Measurements from ENCODE around the gene HDAC5. TPM values are rescaled to one million over a fixed set of nuclear protein-coding genes. Genes with fewer than 3 reads are reported as not detected.

Gene HDAC5
- total RNA-seq: 100 to 1,000 TPM in 1 of 4 donors, 10 to 100 TPM in 3; 45.3 to 182 (median 70.8) TPM

GRCh38 chr17:44123356-44124117 lies at the start of gene HDAC5:
Gene HDAC5 (minus strand): TSS chr17:44123641. CDS start chr17:44117515, 6,126 bp downstream.
- in situ Hi-C loops (cut with MboI; ENCODE audit: low pct_ligation_motif_present in 1 of 4, low pct_unique_long_range_greater_than_20kb in 1 of 4, low sequenced_read_pairs in 3 of 4): no loop called here
- H3K4me1 ChIP-seq: peaks cover 14 to 31% (median 25%) of the 10 kb centered on the region in 4 donors

DNA sequence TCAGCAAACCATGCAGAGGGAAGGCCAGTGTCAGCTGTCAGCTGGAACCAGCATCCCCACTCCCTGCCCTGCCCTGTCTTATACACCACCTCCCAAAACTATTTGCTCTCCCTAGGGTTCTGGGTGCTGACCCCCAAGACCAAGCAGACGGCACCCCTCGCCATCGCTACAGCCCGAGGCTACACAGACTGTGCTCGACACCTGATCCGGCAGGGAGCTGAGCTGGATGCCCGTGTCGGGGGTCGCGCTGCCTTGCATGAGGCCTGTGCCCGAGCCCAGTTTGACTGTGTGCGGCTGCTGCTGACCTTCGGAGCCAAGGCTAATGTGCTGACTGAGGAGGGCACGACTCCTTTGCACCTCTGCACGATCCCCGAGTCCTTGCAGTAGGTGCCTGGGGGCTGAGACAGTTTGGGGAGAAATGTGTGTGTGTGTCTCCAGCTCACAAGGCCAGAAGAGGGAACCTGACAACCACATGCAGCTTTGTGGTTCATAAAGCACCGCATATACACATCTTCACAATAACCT lies 48.6 kb upstream of the HDAC5 start:
- Histone ChIP-seq H3K27me3 (no peaks in the 10 kb centered on the region), H3K4me3 (no peak overlapping the region), H3K4me1 (peaks cover 0 to 11% (median 7%) of the 10 kb centered on the region in 4 donors), H3K27ac (no peak overlapping the region), H3K36me3 (peaks cover 0 to 5% (median 0%) of the 10 kb centered on the region in 4 donors), H3K9me3 (no peaks in the 10 kb centered on the region)
- intact Hi-C loops (cut with DNase I; ENCODE audit: low total_unique reads) (no loop called here), in situ Hi-C loops (cut with MboI; ENCODE audit: low pct_ligation_motif_present in 1 of 4, low pct_unique_long_range_greater_than_20kb in 1 of 4, low sequenced_read_pairs in 3 of 4) (loop anchor here in 2 of 4 donors (25.0 kb wide), 2 partner anchors 110 to 235 kb away; partner anchors contain the start of genes G6PC3 (in 1 of the 2), LSM12 (in 1 of the 2) and PPY (in 1 of the 2))
- DNase-seq: no peak
- TF ChIP-seq POLR2A (IDR thresholded peaks at IDR 0.05) (no peak), CTCF (IDR thresholded peaks at IDR 0.05) (no peak), EP300 (IDR thresholded peaks at IDR 0.05; ENCODE audit: low read depth) (no peak), POLR2AphosphoS5 (IDR thresholded peaks at IDR 0.05) (no peak)
- WGBS, 2 donors (ENCODE audit: low coverage in 1 of 2): 60 to 88% methylated on average over 2 to 15 of the region's 17 CpGs

More at GRCh38 chr17:44123356-44124117, at the start of gene HDAC5:
- Histone ChIP-seq H3K27ac (peak within 1 kb of the TSS; percentile 92 to 97 (median 92)), H3K27me3 (no peaks in the 10 kb centered on the region), H3K36me3 (no peaks in the 10 kb centered on the region), H3K4me3 (peak within 1 kb of the TSS; percentile 76 to 89 (median 86)), H3K9me3 (no peaks in the 10 kb centered on the region)
- 1% methylated on average over 28 of the region's 78 CpGs; no CpG with 5 or more reads in 1 of the 2 donors for WGBS, 2 donors (ENCODE audit: low coverage in 1 of 2)
- intact Hi-C loops (cut with DNase I; ENCODE audit: low total_unique reads): no loop called here
- no peak for TF ChIP-seq EP300 (IDR thresholded peaks at IDR 0.05; ENCODE audit: low read depth)
- TF ChIP-seq POLR2A (IDR thresholded peaks at IDR 0.05): no peak
- peak; percentile 63 to 74 (median 67) for TF ChIP-seq POLR2AphosphoS5 (IDR thresholded peaks at IDR 0.05)
- peak; percentile 50 to 73 (median 59) for TF ChIP-seq CTCF (IDR thresholded peaks at IDR 0.05)
- DNase-seq: peak; percentile 96

DNA sequence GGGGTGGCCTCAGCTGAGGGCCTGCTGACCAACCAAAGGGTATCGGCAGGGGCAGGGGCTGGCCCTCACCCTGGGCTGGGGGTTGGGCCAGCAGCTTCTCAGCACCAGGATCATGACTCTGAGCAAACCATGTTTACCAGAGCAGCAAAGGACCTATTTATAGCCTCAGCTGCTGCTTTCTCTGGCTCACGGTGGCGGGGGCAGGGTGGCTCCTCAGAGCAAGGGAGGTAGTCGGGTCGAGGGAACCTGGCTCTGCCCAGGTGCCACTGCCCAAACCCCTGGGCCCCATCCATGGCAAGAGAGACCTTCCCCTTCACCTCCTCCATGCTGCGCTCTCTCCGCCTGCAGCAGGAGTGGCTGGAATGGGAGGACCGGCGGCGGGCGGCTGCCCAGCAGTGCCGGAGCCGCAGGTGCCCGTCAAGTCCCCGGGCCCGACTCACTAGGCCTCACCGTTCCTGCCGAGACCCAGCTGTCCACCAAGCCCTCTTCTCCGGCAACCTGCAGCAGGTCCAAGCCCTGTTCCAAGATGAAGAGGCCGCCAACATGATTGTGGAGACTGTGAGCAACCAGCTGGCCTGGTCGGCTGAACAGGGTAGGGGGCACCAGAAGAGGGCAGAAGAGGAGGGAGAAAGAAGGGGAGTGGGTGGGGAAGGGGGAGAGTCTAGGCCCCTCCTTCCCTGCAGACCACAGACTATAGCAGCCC lies 47.2 kb upstream of the HDAC5 start, which contains the start of gene ASB16:
Gene ASB16 (plus strand): TSS at position 206 of the 703 bp plus-strand sequence. CDS start 86 bp downstream, at position 292.
- intact Hi-C loops (cut with DNase I; ENCODE audit: low total_unique reads) (no loop called here), in situ Hi-C loops (cut with MboI; ENCODE audit: low pct_ligation_motif_present in 1 of 4, low pct_unique_long_range_greater_than_20kb in 1 of 4, low sequenced_read_pairs in 3 of 4) (loop anchor here in 2 of 4 donors (25.0 kb wide), 2 partner anchors 108 to 233 kb away; partner anchors contain the start of genes G6PC3 (in 1 of the 2), LSM12 (in 1 of the 2) and PPY (in 1 of the 2))
- no peak for TF ChIP-seq EP300 (IDR thresholded peaks at IDR 0.05; ENCODE audit: low read depth)
- TF ChIP-seq CTCF (IDR thresholded peaks at IDR 0.05): no peak
- no peak for TF ChIP-seq POLR2A (IDR thresholded peaks at IDR 0.05)
- TF ChIP-seq POLR2AphosphoS5 (IDR thresholded peaks at IDR 0.05): no peak
- H3K4me3 ChIP-seq: peak within 1 kb of the TSS in 1 of 4 donors; percentile 30
- H3K27me3 ChIP-seq: no peaks in the 10 kb centered on the region
- no peaks in the 10 kb centered on the region for H3K36me3 ChIP-seq
- no peaks in the 10 kb centered on the region for H3K9me3 ChIP-seq
- H3K4me1 ChIP-seq: peaks cover 0 to 11% (median 7%) of the 10 kb centered on the region in 4 donors
- WGBS, 2 donors (ENCODE audit: low coverage in 1 of 2): 34% methylated on average over 21 of the region's 21 CpGs; no CpG with 5 or more reads in 1 of the 2 donors
- peak within 1 kb of the TSS; percentile 40 to 81 (median 48) for H3K27ac ChIP-seq
- no peak for DNase-seq

Measured in transverse colon (tissue), 4 donors.